SK-N-SH treated with all-trans-retinoic acid at 6 μM for 48 hours (cell line): ENCODE results near the gene LEPROT.

ENCODE experiments used
- ATAC-seq: fragments of 200-7000 bp; cut with Tn5 transposase; 3 replicates; pipeline ENCODE4 v1.9.1; 2020; ENCODE audit warnings: mild to moderate bottlenecking, moderate library complexity
- ARNTL ChIP-seq: fragments of 450-650 bp; formaldehyde crosslinking; IDR thresholded peaks from 2 replicates; pipeline ENCODE4 v1.5.0; 2020; ENCODE audit warnings: low read depth, mild to moderate bottlenecking, moderate library complexity, borderline replicate concordance
- BACH2 ChIP-seq: fragments of 250-450 bp; sonication (Bioruptor Pico); IDR thresholded peaks from 2 replicates; pipeline ENCODE4 v1.9.0; 2021; ENCODE audit warnings: mild to moderate bottlenecking, borderline replicate concordance
- CREB5 ChIP-seq: fragments of 250-450 bp; sonication (Bioruptor Pico); IDR thresholded peaks from 2 replicates; pipeline ENCODE4 v1.5.1; 2020; ENCODE audit warnings: low read depth, mild to moderate bottlenecking, moderate library complexity
- CSDC2 ChIP-seq: fragments of 250-450 bp; sonication (Bioruptor Pico); IDR thresholded peaks from 2 replicates; pipeline ENCODE4 v1.5.0; 2020; ENCODE audit warnings: mild to moderate bottlenecking, moderate library complexity
- CSRNP3 ChIP-seq: fragments of 250-450 bp; sonication (Bioruptor Pico); IDR thresholded peaks from 2 replicates; pipeline ENCODE4 v1.5.1; 2021; ENCODE audit warnings: mild to moderate bottlenecking, moderate library complexity
- ISL1 ChIP-seq: fragments of 250-450 bp; sonication (Bioruptor Pico); IDR thresholded peaks from 2 replicates; pipeline ENCODE4 v2.1.2; 2022; ENCODE audit warnings: mild to moderate bottlenecking, moderate library complexity
- OSR1 ChIP-seq: fragments of 250-450 bp; sonication (Bioruptor Pico); IDR thresholded peaks from 2 replicates; pipeline ENCODE4 v1.8.0; 2022; ENCODE audit warnings: moderate library complexity, mild to moderate bottlenecking, inconsistent platforms
- POU6F1 ChIP-seq: fragments of 250-450 bp; sonication (Bioruptor Pico); IDR thresholded peaks from 2 replicates; pipeline ENCODE4 v1.8.0; 2021; ENCODE audit warnings: low read depth, mild to moderate bottlenecking, moderate library complexity, borderline replicate concordance
- PPARA ChIP-seq: fragments of 250-450 bp; sonication (Bioruptor Pico); IDR thresholded peaks from 2 replicates; pipeline ENCODE4 v1.5.0; 2020; ENCODE audit warnings: mild to moderate bottlenecking, borderline replicate concordance
- RARB ChIP-seq: fragments of 250-450 bp; sonication (Bioruptor Pico); IDR thresholded peaks from 2 replicates; pipeline ENCODE4 v1.8.0; 2021; ENCODE audit warnings: mild to moderate bottlenecking, moderate library complexity
- SNAI2 ChIP-seq: fragments of 250-450 bp; sonication (Bioruptor Pico); IDR thresholded peaks from 2 replicates; pipeline ENCODE4 v1.5.0; 2020; ENCODE audit warnings: mild to moderate bottlenecking, moderate library complexity
- TCF4 ChIP-seq: fragments of 250-450 bp; sonication (Bioruptor Pico); IDR thresholded peaks from 2 replicates; pipeline ENCODE4 v1.8.0; 2021; ENCODE audit warnings: mild to moderate bottlenecking, moderate library complexity, borderline replicate concordance
- TOX ChIP-seq: fragments of 250-450 bp; sonication (Bioruptor Pico); IDR thresholded peaks from 2 replicates; pipeline ENCODE4 v1.8.0; 2021; ENCODE audit warnings: mild to moderate bottlenecking, moderate library complexity, borderline replicate concordance
- TSHZ2 ChIP-seq: fragments of 250-450 bp; sonication (Bioruptor Pico); IDR thresholded peaks from 2 replicates; pipeline ENCODE4 v1.5.0; 2020; ENCODE audit warnings: mild to moderate bottlenecking, moderate library complexity
- ZC3H10 ChIP-seq: fragments of 250-450 bp; sonication (Bioruptor Pico); IDR thresholded peaks from 2 replicates; pipeline ENCODE4 v1.5.1; 2021; ENCODE audit warnings: mild to moderate bottlenecking, moderate library complexity
- ZFP3 ChIP-seq: fragments of 250-450 bp; sonication (Bioruptor Pico); IDR thresholded peaks from 2 replicates; pipeline ENCODE4 v1.5.0; 2020; ENCODE audit warnings: mild to moderate bottlenecking, moderate library complexity
- ZNF565 ChIP-seq: fragments of 450-650 bp; formaldehyde crosslinking; conservative IDR thresholded peaks from 2 replicates; pipeline ENCODE4 v1.5.0; 2020; ENCODE audit warnings: low read depth, mild to moderate bottlenecking, moderate library complexity
- ZNF70 ChIP-seq: fragments of 450-650 bp; formaldehyde crosslinking; IDR thresholded peaks from 2 replicates; pipeline ENCODE4 v1.5.0; 2020; ENCODE audit warnings: mild to moderate bottlenecking, moderate library complexity

Gene LEPROT

GRCh38 chr1:65404941-65405340 lies 15.5 kb upstream of the LEPROT start:
- no peak for ATAC-seq
- TF ChIP-seq ISL1 (CRISPR knock-in tag) (no peak), TOX (no peak), POU6F1 (no peak), ARNTL (CRISPR knock-in tag) (no peak), ZNF70 (CRISPR knock-in tag) (no peak), TCF4 (CRISPR knock-in tag) (no peak), TSHZ2 (CRISPR knock-in tag) (no peak), PPARA (CRISPR knock-in tag) (no peak), CSDC2 (CRISPR knock-in tag) (no peak), ZFP3 (CRISPR knock-in tag) (no peak), CREB5 (CRISPR knock-in tag) (no peak), ZNF565 (no peak), RARB (CRISPR knock-in tag) (no peak), CSRNP3 (CRISPR knock-in tag) (no peak), SNAI2 (CRISPR knock-in tag) (no peak)

GRCh38 chr1:65407877-65408276 lies 12.6 kb upstream of the LEPROT start:
- no peak for ATAC-seq
- TF ChIP-seq ARNTL (CRISPR knock-in tag) (no peak), ZC3H10 (CRISPR knock-in tag) (no peak)
- TF ChIP-seq, all 23 proteins: peak for 0

GRCh38 chr1:65409314-65409713 lies 11.2 kb upstream of the LEPROT start:
- TF ChIP-seq ISL1 (CRISPR knock-in tag) (no peak), ZFP3 (CRISPR knock-in tag) (no peak), BACH2 (CRISPR knock-in tag) (no peak)

GRCh38 chr1:65409816-65410326 lies 10.6 kb upstream of the LEPROT start:
- TF ChIP-seq CREB5 (CRISPR knock-in tag) (no peak), ZNF565 (no peak), BACH2 (CRISPR knock-in tag) (no peak), OSR1 (CRISPR knock-in tag) (no peak)
- no peak for ATAC-seq

More at GRCh38 chr1:65409314-65409713, 11.2 kb upstream of the LEPROT start:
- ATAC-seq: no peak
